ENCODE results near the gene RAB6A. TPM values are rescaled to one million over a fixed set of nuclear protein-coding genes. Genes with fewer than 3 reads are reported as not detected.

RAB6A gene
- polyA plus RNA-seq, 1 experiment, result 153 TPM

- no peak overlapping the region for H3K27ac ChIP-seq (ENCODE audit: low read depth, low read length)
- ChIA-PET POLR2A (no interaction called here), CTCF (interaction anchor here (0.6 to 1.2 kb wide), 4 partner anchors 12 to 1130 kb away, joined by 3 to 4 read pairs (median 3); no protein-coding TSS in a partner anchor)
- TF ChIP-seq CTCF (IDR thresholded peaks at IDR 0.05; ENCODE audit: low read depth, low read length), result peak; percentile 45; the same call in 1 of the 2 replicates
- DNase-seq (ENCODE audit: low read depth, low spot score), result no peak
- no peaks in the 10 kb centered on the region for H3K27me3 ChIP-seq (ENCODE audit: control insufficient read depth, insufficient read depth, low read length)
- no peaks in the 10 kb centered on the region; the same call in 1 of the 2 replicates for H3K9me3 ChIP-seq (ENCODE audit: control insufficient read depth, insufficient read depth, low read length)
- H3K4me3 ChIP-seq (ENCODE audit: low read depth, low read length), result no peak overlapping the region
Measured at GRCh38 chr11:73729594-73730206, 31.2 kb downstream of the RAB6A start.

DNA sequence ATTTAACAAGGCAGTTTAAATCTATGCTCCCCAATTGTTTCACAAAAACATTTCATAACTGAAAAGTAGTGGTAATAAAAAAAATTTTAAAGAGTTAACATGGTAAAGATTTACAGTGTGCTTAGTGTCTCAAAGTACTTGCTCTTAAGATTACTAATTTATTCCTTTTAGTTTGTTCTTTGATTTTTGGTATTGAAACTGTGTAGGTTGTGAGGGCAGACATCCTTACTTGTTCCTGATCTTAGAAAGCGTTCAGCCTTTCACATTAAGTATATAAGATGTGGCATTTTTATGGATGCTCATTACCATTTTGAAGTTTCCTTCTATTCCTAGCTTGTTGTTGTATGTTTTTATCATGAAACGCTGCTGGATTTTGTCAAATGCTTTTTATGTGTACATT lies 32.9 kb downstream of the RAB6A start:
- Histone ChIP-seq H3K4me3 (ENCODE audit: low read depth, low read length) (no peak overlapping the region), H3K9me3 (ENCODE audit: control insufficient read depth, insufficient read depth, low read length) (no peaks in the 10 kb centered on the region; the same call in 1 of the 2 replicates), H3K27ac (ENCODE audit: low read depth, low read length) (no peak overlapping the region), H3K27me3 (ENCODE audit: control insufficient read depth, insufficient read depth, low read length) (no peaks in the 10 kb centered on the region)
- TF ChIP-seq CTCF (IDR thresholded peaks at IDR 0.05; ENCODE audit: low read depth, low read length), result no peak
- no peak for DNase-seq (ENCODE audit: low read depth, low spot score)
- POLR2A ChIA-PET, result no interaction called here
- CTCF ChIA-PET, result no interaction called here

DNA sequence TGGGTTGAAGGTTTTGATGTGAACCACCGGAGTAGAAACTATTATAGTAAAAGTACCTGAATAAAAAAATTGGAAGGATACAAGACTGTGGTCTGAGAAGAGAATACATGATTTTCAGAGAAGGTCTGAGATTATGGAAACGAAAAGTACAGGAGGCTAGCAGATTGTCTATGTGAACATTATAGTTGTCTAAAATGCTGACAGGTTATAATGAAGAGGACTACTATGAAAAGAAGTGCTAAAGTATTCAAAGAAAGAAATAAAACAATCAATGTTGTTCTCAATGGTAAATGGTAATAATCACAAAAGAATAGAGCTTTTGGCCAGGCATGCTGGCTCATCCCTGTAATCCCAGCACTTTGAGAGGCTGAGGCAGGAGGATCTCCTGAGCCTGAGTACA lies 34.0 kb downstream of the RAB6A start:
- Histone ChIP-seq H3K27me3 (ENCODE audit: control insufficient read depth, insufficient read depth, low read length) (no peaks in the 10 kb centered on the region), H3K27ac (ENCODE audit: low read depth, low read length) (no peak overlapping the region), H3K4me3 (ENCODE audit: low read depth, low read length) (no peak overlapping the region), H3K9me3 (ENCODE audit: control insufficient read depth, insufficient read depth, low read length) (no peaks in the 10 kb centered on the region)
- CTCF ChIA-PET, result no interaction called here
- no peak for DNase-seq (ENCODE audit: low read depth, low spot score)
- POLR2A ChIA-PET, result interaction anchor here (0.6 kb wide), 1 partner anchor 267 kb away, joined by 5 read pairs; no protein-coding TSS in a partner anchor
- no peak for TF ChIP-seq CTCF (IDR thresholded peaks at IDR 0.05; ENCODE audit: low read depth, low read length)

DNA sequence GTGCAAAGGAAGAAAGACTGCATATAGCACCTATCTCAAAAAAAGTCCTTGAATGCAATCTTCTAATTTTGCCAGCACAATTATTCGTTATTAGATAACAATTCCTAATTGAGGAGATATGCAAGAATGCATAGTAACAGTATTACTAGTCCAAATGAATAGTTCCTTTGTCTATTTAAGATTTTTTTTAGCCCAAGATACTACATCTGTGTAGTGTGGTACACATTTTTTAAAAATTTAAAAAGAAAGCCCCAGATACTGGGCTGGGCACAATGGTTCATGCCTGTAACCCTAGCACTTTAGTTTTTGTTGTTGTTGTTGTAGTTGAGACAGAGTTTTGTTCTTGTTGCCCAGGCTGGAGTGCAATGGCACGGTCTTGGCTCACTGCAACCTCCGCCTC lies 43.7 kb downstream of the RAB6A start:
- Histone ChIP-seq H3K27me3 (ENCODE audit: control insufficient read depth, insufficient read depth, low read length) (no peaks in the 10 kb centered on the region), H3K4me3 (ENCODE audit: low read depth, low read length) (no peak overlapping the region), H3K27ac (ENCODE audit: low read depth, low read length) (no peak overlapping the region), H3K9me3 (ENCODE audit: control insufficient read depth, insufficient read depth, low read length) (no peaks in the 10 kb centered on the region)
- TF ChIP-seq CTCF (IDR thresholded peaks at IDR 0.05; ENCODE audit: low read depth, low read length), result no peak
- ChIA-PET POLR2A (no interaction called here), CTCF (no interaction called here)
- no peak for DNase-seq (ENCODE audit: low read depth, low spot score)

- CTCF ChIA-PET, result no interaction called here
- Histone ChIP-seq H3K9me3 (ENCODE audit: control insufficient read depth, insufficient read depth, low read length) (no peaks in the 10 kb centered on the region), H3K27ac (ENCODE audit: low read depth, low read length) (no peak overlapping the region), H3K4me3 (ENCODE audit: low read depth, low read length) (no peak overlapping the region), H3K27me3 (ENCODE audit: control insufficient read depth, insufficient read depth, low read length) (no peaks in the 10 kb centered on the region)
- no peak for TF ChIP-seq CTCF (IDR thresholded peaks at IDR 0.05; ENCODE audit: low read depth, low read length)
- no peak for DNase-seq (ENCODE audit: low read depth, low spot score)
- POLR2A ChIA-PET, result no interaction called here
Measured at GRCh38 chr11:73716153-73717056, 44.5 kb downstream of the RAB6A start.

Data from AG04450 (cell line).